HepG2 (cell line): Measurements from ENCODE around the gene TMOD2. TPM values are rescaled to one million over a fixed set of nuclear protein-coding genes. Genes with fewer than 3 reads are reported as not detected.

Source experiments
- AHDC1 ChIP-seq: sonication (generic); formaldehyde crosslinking; IDR thresholded peaks from 2 replicates; pipeline ENCODE4 v1.5.1; 2020; ENCODE audit warnings: mild to moderate bottlenecking, missing genetic modification reagents, borderline replicate concordance
- ATF3 ChIP-seq: sonication (generic); formaldehyde crosslinking; IDR thresholded peaks from 2 replicates; pipeline ENCODE4 v1.4.0; 2020; ENCODE audit warnings: missing genetic modification reagents
- BCL6 ChIP-seq: IDR thresholded peaks from 2 replicates; pipeline ENCODE4 v1.6.1; 2016; ENCODE audit warnings: missing genetic modification reagents, missing compliant biosample characterization
- CREM ChIP-seq, 2 experiments: sonication (generic) in 1 of 2; formaldehyde crosslinking in 1 of 2; IDR thresholded peaks; 2 replicates each; pipeline versions ENCODE4 v1.4.0 to v1.6.1; 2016 to 2020; ENCODE audit warnings: antibody characterized with exemption in 1 of 2, mild to moderate bottlenecking in 1 of 2, missing genetic modification reagents in 1 of 2
- EZH2 ChIP-seq: conservative IDR thresholded peaks from 2 replicates; pipeline ENCODE4 v1.6.1; 2012; ENCODE audit warnings: mild to moderate bottlenecking, low read depth, low read length, moderate library complexity
- GPBP1L1 ChIP-seq: sonication (generic); formaldehyde crosslinking; IDR thresholded peaks from 2 replicates; pipeline ENCODE4 v1.5.0; 2020; ENCODE audit warnings: mild to moderate bottlenecking, missing genetic modification reagents
- GTF2F1 ChIP-seq: fragments of 150-350 bp; IDR thresholded peaks from 2 replicates; pipeline ENCODE4 v1.6.1; 2014; ENCODE audit warnings: low read length
- HNF4G ChIP-seq, 2 experiments: sonication (generic) in 1 of 2; formaldehyde crosslinking in 1 of 2; IDR thresholded peaks; 2 replicates each; pipeline versions ENCODE4 v1.4.0 to v1.6.1; 2011 to 2020; ENCODE audit warnings: borderline replicate concordance in 2 of 2, low read depth in 2 of 2, mild to moderate bottlenecking in 2 of 2, low read length in 1 of 2, missing genetic modification reagents in 1 of 2, moderate library complexity in 1 of 2
- HNRNPH1 ChIP-seq: fragments of 200-400 bp; formaldehyde crosslinking; optimal IDR thresholded peaks from 2 replicates; pipeline ENCODE3; 2017; ENCODE audit warnings: mild to moderate bottlenecking, low read depth, low read length
- KAT8 ChIP-seq: IDR thresholded peaks from 2 replicates; pipeline ENCODE4 v1.6.1; 2016; ENCODE audit warnings: missing genetic modification reagents, missing compliant biosample characterization
- NR2C2 ChIP-seq: sonication (generic); formaldehyde crosslinking; IDR thresholded peaks from 2 replicates; pipeline ENCODE4 v1.4.0; 2020; ENCODE audit warnings: missing genetic modification reagents, mild to moderate bottlenecking, moderate library complexity, borderline replicate concordance
- PHF21A ChIP-seq: sonication (generic); formaldehyde crosslinking; IDR thresholded peaks from 2 replicates; pipeline ENCODE4 v1.5.0; 2020; ENCODE audit warnings: mild to moderate bottlenecking, missing genetic modification reagents
- RBAK ChIP-seq: sonication (generic); formaldehyde crosslinking; IDR thresholded peaks from 2 replicates; pipeline ENCODE4 v1.5.1; 2020; ENCODE audit warnings: mild to moderate bottlenecking, missing genetic modification reagents
- SOX6 ChIP-seq, 2 experiments: fragments of 450-650 bp in 1 of 2; sonication (generic) in 1 of 2; formaldehyde crosslinking in 1 of 2; IDR thresholded peaks; 2 replicates each; pipeline versions ENCODE4 v1.4.0 to v1.6.1; 2017 to 2020; ENCODE audit warnings: antibody characterized with exemption in 1 of 2, mild to moderate bottlenecking in 1 of 2, missing genetic modification reagents in 1 of 2
- TEAD2 ChIP-seq: sonication (generic); formaldehyde crosslinking; IDR thresholded peaks from 2 replicates; pipeline ENCODE4 v1.9.0; 2021; ENCODE audit warnings: missing genetic modification reagents
- ZBTB21 ChIP-seq: sonication (generic); formaldehyde crosslinking; IDR thresholded peaks from 2 replicates; pipeline ENCODE4 v1.4.0; 2020; ENCODE audit warnings: missing genetic modification reagents
- ZKSCAN8 ChIP-seq: IDR thresholded peaks from 2 replicates; pipeline ENCODE4 v1.6.1; 2016; ENCODE audit warnings: borderline replicate concordance, missing genetic modification reagents, missing compliant biosample characterization
- ZNF775 ChIP-seq: sonication (generic); formaldehyde crosslinking; IDR thresholded peaks from 2 replicates; pipeline ENCODE4 v1.4.0; 2020; ENCODE audit warnings: missing genetic modification reagents, mild to moderate bottlenecking, moderate library complexity, borderline replicate concordance
- ZNF800 ChIP-seq: sonication (generic); formaldehyde crosslinking; IDR thresholded peaks from 2 replicates; pipeline ENCODE4 v1.4.0; 2020; ENCODE audit warnings: missing genetic modification reagents
- polyA plus RNA-seq, 8 experiments: library from polyadenylated mRNA; depleted of rRNA in 3 of 8; stranded (reverse) in 7 of 8; unstranded in 1 of 8; fragments of >200 nt; fragmentation: Illumina TruSeq in 4 of 8; extraction: Trizol in 4 of 8; gene quantifications; 2 replicates each; pipeline versions ENCODE4 v1.2.1 to v1.2.3, GENCODE V29; 2011 to 2016; ENCODE audit warnings: low read depth in 4 of 8, missing spikeins in 1 of 8, mixed read lengths in 1 of 8; ENCODE audit not compliant: insufficient read depth in 1 of 8
- total RNA-seq, 5 experiments: library from RNA; depleted of rRNA; stranded (reverse); fragments of >200 nt; fragmentation: Illumina TruSeq; extraction: Trizol; gene quantifications; 2 replicates each; pipeline ENCODE4 v1.2.3, GENCODE V29; 2016; ENCODE audit warnings: low read depth in 1 of 5

TMOD2 gene
- total and polyA plus RNA-seq, 2 of the 13 experiments (the other 11 are each of a cell fraction or from before 2014, with no cell fraction given): 0.01 to 0.02 TPM

GRCh38 chr15:51842852-51843737, 91.7 kb downstream of the TMOD2 start (continued):
- TF ChIP-seq ZNF800 (CRISPR knock-in tag) (no peak), SOX6 (IDR thresholded peaks at IDR 0.05) (no peak), SOX6 (CRISPR knock-in tag; IDR thresholded peaks at IDR 0.05) (peak; percentile 49), ZKSCAN8 (CRISPR knock-in tag) (no peak), AHDC1 (CRISPR knock-in tag) (peak; percentile 55; the same call in 1 of the 2 replicates), CREM (IDR thresholded peaks at IDR 0.05) (0 out of 2 replicates have a peak, but pooled peaks have one; percentile 15), CREM (CRISPR knock-in tag; IDR thresholded peaks at IDR 0.05) (no peak), TEAD2 (CRISPR knock-in tag) (no peak), EZH2 (no peak), NR2C2 (CRISPR knock-in tag) (no peak), HNRNPH1 (no peak), KAT8 (CRISPR knock-in tag) (no peak), RBAK (CRISPR knock-in tag) (no peak), PHF21A (CRISPR knock-in tag) (no peak), ZBTB21 (no peak), HNF4G (IDR thresholded peaks at IDR 0.05; ENCODE audit: borderline replicate concordance, low read depth, low read length) (0 out of 2 replicates have a peak, but pooled peaks have one; percentile 9), HNF4G (CRISPR knock-in tag; IDR thresholded peaks at IDR 0.05; ENCODE audit: borderline replicate concordance, low read depth) (no peak), GPBP1L1 (CRISPR knock-in tag) (no peak), GTF2F1 (no peak), ZNF775 (CRISPR knock-in tag) (no peak), ATF3 (CRISPR knock-in tag) (peak; percentile 64; the same call in 1 of the 2 replicates), BCL6 (no peak)
